HG02981 (cell line): ENCODE measurements around the gene LRRC1.
A peak's percentile ranks its signal among the peaks of the same experiment; 100 is the strongest.

Experiments
- ATAC-seq: cut with Tn5 transposase; IDR thresholded peaks from one replicate; pipeline ENCODE4 v1.9.1; 2021; ENCODE audit warnings: mild to moderate bottlenecking, moderate library complexity; ENCODE audit not compliant: unreplicated experiment

The LRRC1 gene

DNA sequence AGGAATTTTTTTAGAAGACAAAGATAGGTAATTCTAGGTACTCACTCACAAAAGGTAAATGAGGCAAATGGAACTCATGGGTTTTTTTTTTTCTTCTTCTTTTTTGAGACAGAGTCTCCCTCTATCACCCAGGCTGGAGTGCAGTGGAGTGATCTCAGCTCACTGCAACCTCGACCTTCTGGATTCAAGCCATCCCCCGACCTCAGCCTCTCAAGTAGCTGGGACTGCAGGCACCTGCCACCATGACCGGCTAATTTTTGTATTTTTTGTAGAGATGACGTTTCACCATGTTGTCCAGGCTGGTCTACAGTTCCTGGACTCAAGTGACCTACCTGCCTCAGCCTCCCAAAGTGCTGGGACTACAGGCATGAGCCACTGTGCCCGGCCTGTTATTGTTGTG, 126.1 kb downstream of the LRRC1 start:
- ATAC-seq: no peak

DNA sequence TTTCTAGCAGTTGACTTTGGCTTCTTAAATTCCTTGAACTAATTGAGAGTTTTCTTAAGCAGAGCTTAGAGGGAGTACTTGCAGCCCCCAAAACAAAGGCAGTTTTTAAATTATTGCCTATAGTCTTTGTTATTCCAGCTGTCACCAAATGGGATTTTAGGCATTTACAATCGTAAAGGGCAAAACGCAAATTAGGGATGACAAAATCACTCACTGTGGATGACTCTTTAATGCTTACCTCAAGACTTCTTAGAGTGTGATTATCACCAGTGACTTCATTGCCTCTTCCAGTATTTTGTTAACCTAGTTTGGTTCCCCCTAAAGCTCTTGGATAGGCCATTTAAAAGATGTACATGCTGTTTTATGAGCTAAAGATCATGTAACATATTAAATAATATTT, 126.8 kb downstream of the LRRC1 start:
- ATAC-seq: no peak

DNA sequence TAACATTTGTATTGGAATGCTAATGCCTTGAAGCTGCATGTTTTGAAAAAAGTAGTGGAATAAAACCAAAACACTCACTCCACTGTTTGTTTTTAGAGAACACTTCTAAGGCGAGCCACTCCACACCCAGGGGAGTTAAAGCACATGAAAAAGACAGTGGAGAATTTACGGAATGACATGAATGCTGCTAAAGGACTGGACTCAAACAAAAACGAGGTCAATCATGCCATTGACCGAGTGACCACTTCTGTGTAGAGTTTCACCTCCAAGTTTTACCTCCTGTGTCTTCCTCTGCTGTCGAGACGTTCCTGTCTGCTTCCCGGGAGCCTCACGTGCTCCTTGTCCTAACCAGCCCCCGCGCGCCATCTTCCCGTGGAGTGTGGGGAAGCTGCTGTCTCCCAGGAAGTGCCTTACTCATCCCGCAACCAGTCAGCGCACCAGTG, 127.8 kb downstream of the LRRC1 start:
- ATAC-seq: no peak

DNA sequence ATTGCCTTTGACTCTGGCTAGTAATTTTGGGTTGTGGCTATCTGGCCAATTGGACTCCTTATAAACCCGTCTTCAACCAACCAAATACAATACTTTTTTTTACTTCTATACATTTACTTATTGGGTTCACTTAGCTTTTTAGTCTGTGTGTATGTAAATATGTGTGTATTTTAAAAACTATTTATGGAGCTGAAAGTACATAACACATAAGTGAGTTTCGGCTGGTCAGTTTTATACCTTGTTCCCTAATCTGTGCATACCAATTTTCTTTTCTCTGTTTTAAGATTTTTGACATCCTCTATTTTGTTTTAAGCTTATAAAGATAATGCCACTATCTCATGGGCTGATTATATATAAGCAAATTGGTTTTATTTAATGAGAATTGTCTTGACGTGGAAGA, 129.5 kb downstream of the LRRC1 start:
- peak; percentile 61 for ATAC-seq

DNA sequence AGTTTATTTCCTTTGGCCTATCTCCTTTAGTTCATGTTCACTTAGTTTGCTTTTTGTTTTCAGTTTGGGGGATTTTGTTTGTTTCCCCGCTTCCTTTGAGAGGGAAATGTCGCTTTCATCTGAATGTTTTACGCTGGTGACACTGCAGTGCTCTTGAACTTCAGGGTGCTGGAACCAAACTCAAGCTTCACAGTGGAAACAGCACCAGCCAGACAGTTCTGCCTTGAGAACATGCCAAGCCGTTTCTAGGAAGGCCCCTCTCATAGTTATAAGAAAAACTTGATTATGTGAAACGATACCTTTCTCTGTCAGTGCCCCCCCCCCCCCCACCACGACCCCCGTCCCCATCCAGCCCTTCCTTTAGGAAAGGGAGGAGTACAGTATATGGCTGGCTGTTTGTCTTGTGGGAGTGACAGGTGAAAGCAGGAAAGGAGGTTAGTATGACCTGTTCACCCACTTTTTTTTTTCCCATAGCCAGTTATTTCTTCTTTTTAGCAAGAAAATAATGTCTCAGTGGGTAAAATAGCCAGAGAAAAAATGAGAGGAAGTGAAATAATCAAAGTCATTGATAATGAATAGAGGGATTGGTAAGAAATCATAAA, 130.1 kb downstream of the LRRC1 start:
- ATAC-seq: no peak

DNA sequence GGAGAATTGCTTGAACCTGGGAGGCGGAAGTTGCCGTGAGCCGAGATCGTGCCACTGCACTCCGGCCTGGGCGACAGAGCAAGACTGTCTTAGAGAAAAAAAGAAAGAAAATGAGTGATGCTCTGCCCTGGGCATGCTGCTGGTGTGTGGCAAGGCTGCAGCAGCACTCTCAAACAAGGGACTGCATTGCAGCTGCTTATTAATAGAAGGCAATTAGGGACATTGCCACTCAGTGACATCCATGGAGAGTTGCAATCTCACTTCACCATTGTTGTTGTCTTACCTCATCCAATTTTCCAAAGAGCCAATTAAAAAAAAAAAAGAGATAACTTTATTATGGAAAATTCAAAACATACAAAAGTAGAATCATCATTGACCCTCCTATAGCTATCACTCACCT, 131.1 kb downstream of the LRRC1 start:
- no peak for ATAC-seq

DNA sequence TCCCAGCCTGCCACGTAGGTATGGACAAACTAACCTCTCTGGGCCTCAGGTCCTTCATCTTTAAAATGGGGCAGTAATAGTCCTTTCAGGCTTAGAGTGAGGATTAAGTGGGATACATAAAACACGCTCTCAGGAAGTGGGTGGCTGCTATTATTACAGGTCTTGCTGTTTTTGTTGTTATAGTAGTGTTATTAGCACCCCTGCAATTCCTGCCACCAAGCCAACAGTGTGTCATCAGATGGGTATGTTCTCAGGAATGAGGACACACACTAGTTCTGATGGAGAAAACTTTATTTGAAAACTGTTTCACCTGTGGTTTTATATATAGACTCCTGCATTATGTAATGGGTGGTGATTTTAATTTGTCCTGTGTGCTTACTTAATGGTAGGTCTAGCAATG, 131.7 kb downstream of the LRRC1 start:
- no peak for ATAC-seq

DNA sequence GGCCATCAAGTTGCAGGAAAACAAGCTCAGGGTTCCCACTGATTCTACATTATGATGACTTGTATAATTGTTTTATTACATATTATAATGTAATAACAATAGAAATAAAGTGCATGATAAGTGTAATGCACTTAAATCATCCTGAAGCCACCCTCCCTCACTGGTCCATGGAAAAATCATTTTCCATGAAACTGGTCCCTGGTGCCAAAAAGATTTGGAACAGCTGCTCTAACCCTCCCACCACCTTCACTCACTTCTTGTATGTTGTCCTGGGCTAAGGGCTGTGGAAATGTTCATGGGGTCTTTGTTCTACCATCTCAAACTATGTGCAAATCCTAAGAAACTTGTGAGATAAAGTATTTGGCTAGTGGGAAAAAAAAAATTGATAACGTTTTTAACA, 133.8 kb downstream of the LRRC1 start:
- no peak for ATAC-seq

DNA sequence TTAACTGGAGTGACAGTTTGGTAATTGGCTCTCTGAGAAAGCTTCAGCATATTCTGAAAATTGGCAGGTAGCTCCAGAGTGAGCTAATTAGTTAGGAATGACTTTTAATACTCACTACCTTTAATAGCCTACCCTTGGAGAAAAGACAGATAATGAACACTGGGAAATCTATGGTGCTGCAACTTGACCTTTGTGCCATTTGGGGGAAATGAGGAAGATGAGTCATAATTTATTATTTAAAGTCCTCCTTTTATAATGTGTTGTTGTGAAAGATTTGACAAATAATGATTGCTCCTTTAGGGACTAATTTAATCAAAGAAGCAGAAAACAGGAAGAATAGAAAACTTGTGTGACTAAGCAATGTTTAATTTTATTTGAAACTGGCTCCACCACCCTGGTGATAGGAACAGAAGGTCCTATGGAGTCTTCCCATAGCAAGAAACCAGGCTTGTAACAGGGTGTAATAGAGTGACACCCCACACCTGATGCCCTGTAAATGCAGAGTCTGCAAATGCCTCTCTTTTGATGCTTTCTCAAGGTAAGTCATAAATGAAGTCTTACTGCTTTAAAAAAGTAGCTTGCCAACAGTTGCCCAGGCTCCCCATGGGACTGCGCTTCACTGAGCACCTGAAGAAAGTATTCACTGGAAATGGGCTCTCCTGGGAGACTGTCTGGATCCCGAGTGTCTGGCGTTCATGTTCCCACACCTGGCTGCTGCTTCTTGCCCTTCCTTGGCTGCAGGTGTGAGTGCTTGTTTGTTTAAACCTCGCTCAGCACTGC, 134.4 kb downstream of the LRRC1 start:
- no peak for ATAC-seq

DNA sequence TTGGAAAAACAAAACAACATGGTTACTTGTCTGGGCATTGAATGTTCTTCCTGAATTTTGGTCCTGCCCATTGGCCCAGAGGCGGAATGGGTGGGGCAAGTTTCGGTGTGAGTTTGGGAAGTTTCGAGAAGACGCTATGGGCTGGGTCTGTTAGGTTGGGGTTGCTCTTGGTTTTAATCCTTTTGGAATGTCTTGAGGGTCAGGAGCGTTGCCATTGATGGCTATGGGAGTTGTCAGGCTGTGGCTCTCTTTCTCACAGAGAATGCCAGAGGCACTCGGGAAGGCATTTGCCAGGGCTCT, 135.0 kb downstream of the LRRC1 start:
- no peak for ATAC-seq

DNA sequence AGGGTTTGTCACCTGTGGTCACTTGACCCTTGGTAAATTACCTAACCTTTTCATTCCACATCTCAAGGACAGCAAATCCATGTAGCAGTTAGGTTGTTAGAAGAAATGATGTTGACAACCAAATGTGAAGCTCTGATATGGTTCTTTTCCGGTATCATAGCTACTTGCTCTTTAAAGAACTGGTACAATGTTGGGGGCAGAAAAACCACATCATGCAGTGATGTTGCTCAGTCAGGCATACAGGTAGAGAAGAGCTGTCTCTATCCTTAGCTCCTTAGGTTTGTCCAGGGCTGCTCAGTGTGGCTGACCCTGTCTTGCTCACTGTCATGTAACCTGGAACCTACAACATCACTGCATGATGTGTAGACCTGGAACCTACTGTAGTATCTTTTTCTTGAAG, 135.5 kb downstream of the LRRC1 start:
- ATAC-seq: peak; percentile 54

DNA sequence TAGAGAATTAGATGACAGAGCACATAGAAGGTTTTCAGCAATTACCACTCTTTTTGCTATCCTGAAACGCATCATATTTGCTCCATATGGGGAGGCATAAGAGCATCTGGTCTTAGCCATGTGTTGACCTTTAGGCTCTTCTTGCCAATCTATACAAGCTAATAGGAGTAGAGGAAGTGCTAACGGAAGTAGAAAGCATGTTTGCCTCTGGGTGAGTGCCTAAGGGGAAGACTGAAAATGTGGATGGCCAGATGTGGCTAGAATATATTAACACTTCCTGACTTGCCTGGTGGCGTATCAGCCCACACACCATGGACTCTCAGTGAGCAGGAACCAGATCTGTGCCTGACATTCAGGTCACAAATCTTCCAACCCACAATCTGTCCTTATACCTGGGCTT, 136.3 kb downstream of the LRRC1 start:
- ATAC-seq: no peak

DNA sequence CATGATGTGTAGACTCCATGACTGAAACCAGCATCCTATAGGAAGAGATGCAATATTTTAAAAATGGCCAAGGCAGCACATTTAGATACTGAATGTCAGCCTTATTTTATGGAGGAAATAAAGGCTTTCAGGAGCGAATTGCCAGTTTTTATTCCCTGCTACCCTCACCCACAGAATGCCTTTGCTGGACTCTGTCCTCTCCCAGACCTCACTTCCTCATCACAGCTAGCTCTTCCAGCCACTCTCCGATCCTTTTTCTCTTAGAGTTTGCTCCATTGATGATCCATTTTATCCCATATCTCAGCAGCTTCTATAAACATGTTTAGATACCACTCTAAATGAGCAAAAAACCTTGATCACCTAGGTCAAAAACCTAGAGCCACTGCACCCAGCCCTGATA, 137.7 kb downstream of the LRRC1 start:
- ATAC-seq: no peak

DNA sequence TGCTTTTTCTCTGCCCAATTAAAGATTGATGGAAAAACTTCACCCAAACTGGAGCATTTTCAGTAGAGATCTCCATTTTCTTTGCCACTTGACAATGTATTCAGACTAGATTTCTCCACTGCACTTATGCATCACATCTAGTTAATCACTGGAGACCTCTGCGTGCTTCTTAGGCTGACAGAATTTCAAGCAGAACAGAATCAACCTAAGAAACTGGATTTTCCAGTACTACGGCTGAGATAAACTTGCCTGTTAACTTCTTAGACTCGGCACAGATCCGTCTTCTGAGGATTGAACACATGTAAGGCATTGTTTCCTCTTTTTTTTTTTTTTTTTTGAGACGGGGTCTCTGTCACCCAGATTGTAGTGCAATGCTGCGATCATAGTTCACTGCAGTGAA, 139.2 kb downstream of the LRRC1 start:
- ATAC-seq: no peak

DNA sequence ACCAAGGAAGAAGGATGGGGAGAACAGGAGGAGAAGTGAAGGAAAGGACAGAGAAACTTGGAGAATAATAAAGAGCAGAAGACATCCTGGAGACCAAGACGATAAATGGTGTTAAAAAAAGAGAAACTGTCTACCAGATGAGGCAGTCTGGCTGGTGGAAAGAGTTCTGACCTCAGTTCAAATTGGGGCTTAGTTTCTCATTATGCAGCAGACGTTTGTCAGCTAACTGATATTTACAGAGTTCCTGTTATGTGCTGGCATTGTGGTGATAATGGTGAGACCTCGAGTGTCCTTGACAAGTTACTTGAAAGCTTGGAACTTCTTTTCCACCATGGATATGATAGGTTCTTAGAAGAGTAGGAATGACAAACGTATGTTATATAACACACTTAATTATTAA, 142.7 kb downstream of the LRRC1 start:
- ATAC-seq: peak; percentile 63

DNA sequence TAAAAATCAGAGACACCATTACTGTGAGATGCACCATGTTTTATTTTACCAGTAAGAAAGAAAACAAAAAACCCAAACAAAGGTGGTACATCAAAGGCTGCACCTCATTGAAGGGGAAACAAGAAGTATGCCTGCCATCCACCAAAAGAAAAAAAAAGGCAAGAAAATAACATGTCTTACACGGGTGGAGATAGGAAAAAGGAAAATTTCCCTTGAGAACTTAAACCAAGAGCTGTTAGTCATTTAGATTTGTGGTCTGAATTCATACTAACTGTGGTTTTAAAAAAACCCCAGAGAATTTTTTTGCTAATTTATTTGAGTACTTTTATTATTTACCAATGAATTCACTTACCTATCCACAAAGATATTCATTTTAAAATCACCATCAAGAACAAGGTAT, 144.0 kb downstream of the LRRC1 start:
- peak; percentile 45 for ATAC-seq

DNA sequence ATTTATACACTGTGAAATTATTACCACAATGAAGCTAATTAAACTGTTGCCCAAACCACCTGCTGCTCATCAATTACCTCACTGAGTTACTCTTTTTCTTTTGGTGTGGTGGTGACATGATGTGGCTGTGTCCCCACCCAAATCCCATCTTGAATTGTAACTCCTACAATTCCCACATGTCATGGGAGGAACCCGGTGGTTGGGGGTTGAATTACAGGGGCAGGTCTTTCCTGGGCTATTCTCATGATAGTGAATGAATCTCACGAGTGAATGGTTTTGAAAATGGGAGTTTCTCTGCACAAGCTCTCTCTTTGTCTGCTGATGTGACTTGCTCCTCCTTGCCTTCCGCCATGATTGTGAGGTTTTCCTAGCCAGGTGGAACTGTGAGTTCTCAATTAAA, 145.0 kb downstream of the LRRC1 start:
- ATAC-seq: no peak

DNA sequence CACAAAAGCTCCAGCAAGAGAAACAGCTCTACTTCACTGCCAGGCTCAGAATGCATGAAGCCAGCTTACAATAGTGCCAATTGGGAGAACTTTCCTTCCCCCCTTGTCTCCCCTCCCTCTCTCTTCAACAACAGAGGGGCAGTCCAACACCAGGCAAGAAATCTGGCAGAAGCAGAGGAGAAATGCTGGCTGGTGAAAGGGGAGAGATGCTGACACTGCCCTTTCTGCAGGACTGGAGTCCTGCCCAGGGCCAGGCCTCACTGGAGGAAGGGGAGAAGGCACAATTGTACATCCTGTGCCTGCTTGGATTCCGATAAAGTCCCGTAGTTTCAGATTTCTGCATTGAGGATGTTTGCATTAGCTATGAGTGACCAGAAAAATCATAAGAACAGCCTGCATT, 148.6 kb downstream of the LRRC1 start:
- no peak for ATAC-seq

DNA sequence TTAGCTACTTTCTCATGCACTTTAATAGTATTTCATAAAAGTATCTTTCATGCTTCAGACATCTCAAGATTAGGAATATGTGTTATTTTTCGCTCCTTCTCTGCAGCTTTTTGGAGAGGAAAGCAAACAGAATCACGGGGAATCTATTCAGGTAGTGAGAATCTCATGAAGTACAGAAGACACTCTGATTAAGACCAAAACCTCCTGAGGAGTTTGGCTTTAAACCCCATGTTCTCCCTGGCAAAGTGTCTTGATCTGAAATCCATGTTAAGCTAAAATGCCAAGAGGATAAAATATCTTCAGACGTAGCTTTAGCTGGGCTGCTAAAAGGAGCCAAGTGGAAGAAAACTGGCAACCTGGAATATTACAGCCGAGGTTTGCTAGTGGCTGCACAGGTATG, 149.3 kb downstream of the LRRC1 start:
- ATAC-seq: no peak

DNA sequence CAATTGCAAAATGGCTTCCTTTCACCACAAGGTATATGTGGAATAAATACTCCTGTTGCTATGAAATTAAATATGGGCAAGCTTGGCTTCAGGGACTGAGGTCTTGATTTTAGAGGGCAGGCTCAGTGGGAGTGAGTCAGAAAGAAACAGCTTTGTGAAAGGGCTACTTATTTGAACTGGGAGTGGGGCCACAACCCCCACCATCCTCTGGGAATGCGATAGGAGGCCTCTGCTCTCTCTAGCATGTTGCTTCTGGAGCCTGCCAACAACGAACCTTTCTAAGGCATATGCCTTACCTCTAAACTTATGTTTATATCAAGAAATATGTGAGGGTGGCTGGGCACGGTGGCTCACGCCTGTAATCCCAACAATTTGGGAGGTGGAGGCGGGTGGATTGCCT, 149.7 kb downstream of the LRRC1 start:
- no peak for ATAC-seq

DNA sequence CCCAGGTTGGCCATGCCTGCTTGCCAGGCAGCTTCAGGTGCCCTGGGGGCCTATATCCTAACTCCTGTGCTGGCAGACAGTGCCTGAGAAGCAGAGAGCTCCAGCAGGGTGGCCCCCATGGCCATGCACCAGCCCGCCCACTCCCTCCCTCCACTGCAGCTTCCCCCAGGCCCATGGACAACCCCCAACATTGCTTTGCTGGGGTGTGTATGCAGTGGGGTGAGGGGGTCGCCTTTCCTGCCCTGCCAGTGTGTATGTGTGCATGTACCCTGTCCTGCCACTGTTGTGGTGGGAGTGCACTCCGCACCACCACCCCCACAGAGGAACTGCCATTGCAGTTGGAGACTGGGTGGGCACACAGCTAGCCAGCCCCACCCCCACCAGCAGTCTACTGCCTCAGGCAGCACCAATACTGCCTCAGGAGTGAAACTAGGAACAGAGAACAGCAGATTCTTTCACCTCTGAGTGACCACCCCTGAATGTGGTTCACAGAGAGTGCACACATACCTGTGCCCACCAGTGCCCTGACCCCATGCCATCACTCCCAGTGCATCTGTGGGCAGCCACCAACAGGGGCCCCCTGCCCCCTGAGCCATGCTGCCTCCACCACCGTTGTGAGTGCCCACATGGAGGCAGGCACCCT, 151.1 kb downstream of the LRRC1 start:
- no peak for ATAC-seq

DNA sequence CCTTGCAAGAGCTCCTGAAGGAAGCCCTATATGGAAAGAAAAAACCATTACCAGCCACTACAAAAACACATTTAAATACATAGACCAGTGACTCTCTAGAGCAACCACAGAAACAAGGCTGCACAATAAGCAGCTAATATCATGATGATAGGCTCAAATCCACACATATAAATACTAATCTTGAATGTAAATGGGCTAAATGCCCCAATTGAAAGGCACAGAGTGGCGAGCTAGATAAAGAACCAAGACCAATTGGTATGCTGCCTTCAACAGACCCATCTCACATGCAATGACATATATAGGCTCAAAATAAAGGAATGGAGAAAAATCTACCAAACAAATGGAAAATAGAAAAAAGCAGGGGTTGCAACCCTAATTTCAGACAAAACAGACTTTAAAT, 153.0 kb downstream of the LRRC1 start:
- no peak for ATAC-seq

DNA sequence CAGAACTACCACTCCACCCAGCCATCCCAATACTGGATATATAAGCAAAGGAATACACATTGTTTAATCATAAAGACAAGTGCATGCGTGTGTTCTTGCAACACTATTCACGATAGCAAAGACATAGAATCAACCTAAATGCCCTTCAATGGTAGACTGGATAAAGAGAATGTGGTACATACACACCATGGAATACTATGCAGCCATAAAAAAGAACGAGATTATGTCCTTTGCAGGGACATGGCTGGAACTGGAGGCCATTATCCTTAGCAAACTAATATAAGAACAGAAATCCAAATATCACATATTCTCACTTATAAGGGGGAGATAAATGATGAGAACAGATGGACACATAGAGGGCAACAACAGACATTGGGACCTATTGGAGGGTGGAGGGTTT, 156.6 kb downstream of the LRRC1 start:
- no peak for ATAC-seq
